ENCODE results near the gene CARD11.

The CARD11 gene

GRCh38 chr7:3064067-3064466, 20.4 kb upstream of the CARD11 start (continued):
- TF ChIP-seq PATZ1 (CRISPR knock-in tag; IDR thresholded peaks at IDR 0.05; ENCODE audit: borderline replicate concordance): no peak
- TF ChIP-seq TCF4 (CRISPR knock-in tag; IDR thresholded peaks at IDR 0.05; ENCODE audit: borderline replicate concordance): no peak

GRCh38 chr7:3063016-3063753, 19.5 kb upstream of the CARD11 start:
- no peak for TF ChIP-seq PATZ1 (CRISPR knock-in tag; IDR thresholded peaks at IDR 0.05; ENCODE audit: borderline replicate concordance)
- no peak for TF ChIP-seq SNAI2 (CRISPR knock-in tag; IDR thresholded peaks at IDR 0.05)
- no peak for TF ChIP-seq TOX (CRISPR knock-in tag; IDR thresholded peaks at IDR 0.05; ENCODE audit: borderline replicate concordance)
- TF ChIP-seq CSDC2 (CRISPR knock-in tag; IDR thresholded peaks at IDR 0.05): no peak
- no peak for TF ChIP-seq ISL1 (CRISPR knock-in tag; IDR thresholded peaks at IDR 0.05)
- TF ChIP-seq ARNTL (CRISPR knock-in tag; IDR thresholded peaks at IDR 0.05; ENCODE audit: borderline replicate concordance, low read depth): no peak
- TF ChIP-seq ZNF70 (CRISPR knock-in tag; IDR thresholded peaks at IDR 0.05): no peak
- no peak for TF ChIP-seq RARB (CRISPR knock-in tag; IDR thresholded peaks at IDR 0.05)
- no peak for ATAC-seq

DNA sequence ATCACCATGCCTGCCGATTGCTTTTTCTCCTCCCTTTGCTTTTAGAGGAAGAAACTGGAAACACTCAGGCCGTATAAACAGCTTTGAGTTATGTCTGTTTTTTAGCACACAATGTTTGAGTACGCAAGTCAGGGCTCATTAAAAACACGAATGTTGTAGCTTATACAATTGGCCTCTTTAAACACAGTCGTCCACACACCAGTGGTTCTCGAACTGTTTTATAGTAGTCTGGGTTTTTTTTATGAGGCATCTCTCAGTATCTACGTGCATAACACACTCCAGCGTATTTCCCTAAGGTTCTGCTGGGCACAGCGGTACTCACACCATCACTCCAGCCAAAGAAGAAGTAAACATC, 13.4 kb upstream of the CARD11 start:
- no peak for ATAC-seq
- TF ChIP-seq PPARA (CRISPR knock-in tag; IDR thresholded peaks at IDR 0.05; ENCODE audit: borderline replicate concordance) (no peak), ZFP3 (CRISPR knock-in tag; IDR thresholded peaks at IDR 0.05) (no peak), ARNTL (CRISPR knock-in tag; IDR thresholded peaks at IDR 0.05; ENCODE audit: borderline replicate concordance, low read depth) (no peak), ZC3H10 (CRISPR knock-in tag; IDR thresholded peaks at IDR 0.05) (no peak), RARB (CRISPR knock-in tag; IDR thresholded peaks at IDR 0.05) (no peak), ESRRG (CRISPR knock-in tag; IDR thresholded peaks at IDR 0.05) (no peak), TCF4 (CRISPR knock-in tag; IDR thresholded peaks at IDR 0.05; ENCODE audit: borderline replicate concordance) (no peak), SNAI2 (CRISPR knock-in tag; IDR thresholded peaks at IDR 0.05) (no peak), ZNF8 (CRISPR knock-in tag; IDR thresholded peaks at IDR 0.05) (no peak), TOX (CRISPR knock-in tag; IDR thresholded peaks at IDR 0.05; ENCODE audit: borderline replicate concordance) (no peak), GLIS3 (CRISPR knock-in tag; IDR thresholded peaks at IDR 0.05) (no peak), BACH2 (CRISPR knock-in tag; IDR thresholded peaks at IDR 0.05; ENCODE audit: borderline replicate concordance) (no peak)

DNA sequence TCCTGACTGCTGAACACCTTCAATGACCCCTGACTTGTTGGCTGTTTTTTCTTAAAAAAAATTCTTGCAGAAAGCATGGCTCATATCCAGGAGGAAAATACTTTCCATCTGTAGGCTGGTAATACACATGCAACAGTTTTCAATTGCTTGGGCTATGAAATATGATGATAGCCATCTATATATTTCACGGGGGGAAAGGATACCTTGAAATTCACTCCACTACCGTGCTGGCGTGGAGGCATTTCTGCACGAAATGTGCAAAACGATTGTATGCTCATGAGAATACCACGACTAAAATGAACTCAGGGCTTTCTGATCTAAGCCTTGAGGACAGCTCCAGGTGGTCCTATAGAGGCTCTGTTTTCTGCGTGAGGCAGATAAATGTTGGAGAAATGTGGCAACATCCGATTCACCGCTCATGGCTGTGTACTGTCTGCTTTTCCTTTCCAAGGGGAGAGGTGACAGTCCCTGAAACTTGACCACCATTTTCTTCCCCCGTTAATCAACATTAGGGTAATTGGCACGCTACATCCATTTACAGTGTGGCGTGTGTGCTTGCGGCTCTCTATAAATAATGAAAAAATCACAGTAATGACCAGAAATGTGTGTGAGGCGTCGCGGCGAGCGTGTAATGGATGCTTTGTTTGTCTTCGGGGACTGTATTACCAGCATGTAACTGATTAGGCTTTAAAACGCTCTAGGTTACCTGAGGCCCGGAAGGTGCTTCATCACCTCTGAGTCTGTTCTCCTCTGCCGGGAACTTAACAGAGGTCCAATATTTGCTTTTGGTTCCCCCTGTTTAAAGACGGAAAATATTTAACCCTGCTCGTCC, 12.8 kb upstream of the CARD11 start:
- ATAC-seq: no peak
- TF ChIP-seq RARB (CRISPR knock-in tag; IDR thresholded peaks at IDR 0.05) (no peak), ZNF8 (CRISPR knock-in tag; IDR thresholded peaks at IDR 0.05) (no peak), ZNF565 (CRISPR knock-in tag; conservative IDR thresholded peaks at IDR 0.05; ENCODE audit: low read depth) (no peak), POU6F1 (CRISPR knock-in tag; IDR thresholded peaks at IDR 0.05; ENCODE audit: borderline replicate concordance, low read depth) (no peak), ESRRG (CRISPR knock-in tag; IDR thresholded peaks at IDR 0.05) (no peak), SNAI2 (CRISPR knock-in tag; IDR thresholded peaks at IDR 0.05) (no peak), ARNTL (CRISPR knock-in tag; IDR thresholded peaks at IDR 0.05; ENCODE audit: borderline replicate concordance, low read depth) (no peak), ISL1 (CRISPR knock-in tag; IDR thresholded peaks at IDR 0.05) (no peak), CREB5 (CRISPR knock-in tag; IDR thresholded peaks at IDR 0.05; ENCODE audit: low read depth) (no peak), PATZ1 (CRISPR knock-in tag; IDR thresholded peaks at IDR 0.05; ENCODE audit: borderline replicate concordance) (no peak)
- TF ChIP-seq, protein P1, sequence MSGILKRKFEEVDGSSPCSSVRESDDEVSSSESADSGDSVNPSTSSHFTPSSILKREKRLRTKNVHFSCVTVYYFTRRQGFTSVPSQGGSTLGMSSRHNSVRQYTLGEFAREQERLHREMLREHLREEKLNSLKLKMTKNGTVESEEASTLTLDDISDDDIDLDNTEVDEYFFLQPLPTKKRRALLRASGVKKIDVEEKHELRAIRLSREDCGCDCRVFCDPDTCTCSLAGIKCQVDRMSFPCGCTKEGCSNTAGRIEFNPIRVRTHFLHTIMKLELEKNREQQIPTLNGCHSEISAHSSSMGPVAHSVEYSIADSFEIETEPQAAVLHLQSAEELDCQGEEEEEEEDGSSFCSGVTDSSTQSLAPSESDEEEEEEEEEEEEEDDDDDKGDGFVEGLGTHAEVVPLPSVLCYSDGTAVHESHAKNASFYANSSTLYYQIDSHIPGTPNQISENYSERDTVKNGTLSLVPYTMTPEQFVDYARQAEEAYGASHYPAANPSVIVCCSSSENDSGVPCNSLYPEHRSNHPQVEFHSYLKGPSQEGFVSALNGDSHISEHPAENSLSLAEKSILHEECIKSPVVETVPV (CRISPR knock-in tag; IDR thresholded peaks at IDR 0.05): no peak

Data from SK-N-SH treated with all-trans-retinoic acid at 6 μM for 48 hours (cell line).